HG03558 (cell line): ENCODE measurements around the gene DNPEP.
"Not testable (repeated sequence)": the region's sequence is repeated elsewhere in the genome, so short reads cannot be mapped to it uniquely, and the experiment has no call there.

Source experiments
- ATAC-seq: cut with Tn5 transposase; IDR thresholded peaks from one replicate; pipeline ENCODE4 v1.9.1; 2021; ENCODE audit warnings: moderate number of reproducible peaks; ENCODE audit not compliant: unreplicated experiment; ENCODE audit errors: extremely low read depth

Gene DNPEP

DNA sequence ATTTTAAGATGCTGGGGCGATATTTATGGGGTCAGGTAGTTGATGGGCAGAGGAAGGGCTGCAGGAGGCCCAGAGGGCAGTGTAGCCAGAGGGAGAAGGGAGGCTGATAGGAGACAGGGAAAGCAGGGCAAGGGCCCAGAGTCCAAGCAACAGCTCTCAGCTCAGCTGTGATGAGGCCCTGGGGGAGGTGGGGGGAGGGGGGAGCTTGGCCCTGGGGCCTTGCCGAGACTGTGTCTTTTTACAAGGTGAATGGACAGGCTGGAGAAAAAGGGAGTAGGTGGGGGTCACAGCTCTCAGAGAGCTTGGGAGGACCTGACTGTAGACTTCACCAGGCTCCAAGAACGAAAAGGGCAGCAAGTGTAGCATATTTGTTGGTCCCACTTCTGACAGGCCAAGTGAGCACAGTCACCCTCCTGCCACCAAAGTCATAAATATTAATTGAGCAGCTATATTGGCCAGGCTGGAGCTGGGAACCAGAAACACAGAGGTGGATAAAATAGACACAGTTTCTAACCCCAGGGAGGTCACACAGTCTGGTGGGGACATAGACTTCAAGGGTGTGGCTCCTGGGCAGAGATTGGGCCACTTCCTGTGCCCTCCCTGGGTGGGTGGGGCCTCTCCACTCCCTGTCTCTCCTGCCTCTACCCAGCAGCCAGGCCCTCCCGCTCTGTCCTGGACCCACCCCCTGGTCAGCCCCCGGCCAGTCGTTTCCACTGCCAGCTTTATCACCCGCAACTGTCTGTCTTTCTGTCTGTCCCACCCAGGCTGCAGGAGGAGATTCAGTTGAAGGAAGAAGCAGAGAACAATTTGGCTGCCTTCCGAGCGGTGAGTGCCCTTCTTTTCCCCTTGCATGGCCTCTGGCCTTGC, 31.9 kb upstream of the DNPEP start:
- ATAC-seq: no peak

- ATAC-seq: no peak
Observed at GRCh38 chr2:219419012-219419324, 31.3 kb upstream of the DNPEP start.

DNA sequence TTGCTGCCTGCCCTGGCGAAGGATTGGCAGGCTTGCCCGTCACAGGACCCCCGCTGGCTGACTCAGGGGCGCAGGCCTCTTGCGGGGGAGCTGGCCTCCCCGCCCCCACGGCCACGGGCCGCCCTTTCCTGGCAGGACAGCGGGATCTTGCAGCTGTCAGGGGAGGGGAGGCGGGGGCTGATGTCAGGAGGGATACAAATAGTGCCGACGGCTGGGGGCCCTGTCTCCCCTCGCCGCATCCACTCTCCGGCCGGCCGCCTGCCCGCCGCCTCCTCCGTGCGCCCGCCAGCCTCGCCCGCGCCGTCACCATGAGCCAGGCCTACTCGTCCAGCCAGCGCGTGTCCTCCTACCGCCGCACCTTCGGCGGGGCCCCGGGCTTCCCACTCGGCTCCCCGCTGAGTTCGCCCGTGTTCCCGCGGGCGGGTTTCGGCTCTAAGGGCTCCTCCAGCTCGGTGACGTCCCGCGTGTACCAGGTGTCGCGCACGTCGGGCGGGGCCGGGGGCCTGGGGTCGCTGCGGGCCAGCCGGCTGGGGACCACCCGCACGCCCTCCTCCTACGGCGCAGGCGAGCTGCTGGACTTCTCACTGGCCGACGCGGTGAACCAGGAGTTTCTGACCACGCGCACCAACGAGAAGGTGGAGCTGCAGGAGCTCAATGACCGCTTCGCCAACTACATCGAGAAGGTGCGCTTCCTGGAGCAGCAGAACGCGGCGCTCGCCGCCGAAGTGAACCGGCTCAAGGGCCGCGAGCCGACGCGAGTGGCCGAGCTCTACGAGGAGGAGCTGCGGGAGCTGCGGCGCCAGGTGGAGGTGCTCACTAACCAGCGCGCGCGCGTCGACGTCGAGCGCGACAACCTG, 30.7 kb upstream of the DNPEP start, which contains the start of gene DES:
Gene DES (plus strand): TSS at position 223 of the 857 bp plus-strand sequence. CDS start 86 bp downstream, at position 309.
- ATAC-seq: no peak

DNA sequence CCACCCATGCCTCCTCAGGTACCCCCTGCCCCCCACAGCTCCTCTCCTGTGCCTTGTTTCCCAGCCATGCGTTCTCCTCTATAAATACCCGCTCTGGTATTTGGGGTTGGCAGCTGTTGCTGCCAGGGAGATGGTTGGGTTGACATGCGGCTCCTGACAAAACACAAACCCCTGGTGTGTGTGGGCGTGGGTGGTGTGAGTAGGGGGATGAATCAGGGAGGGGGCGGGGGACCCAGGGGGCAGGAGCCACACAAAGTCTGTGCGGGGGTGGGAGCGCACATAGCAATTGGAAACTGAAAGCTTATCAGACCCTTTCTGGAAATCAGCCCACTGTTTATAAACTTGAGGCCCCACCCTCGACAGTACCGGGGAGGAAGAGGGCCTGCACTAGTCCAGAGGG, 29.7 kb upstream of the DNPEP start:
- no peak for ATAC-seq

GRCh38 chr2:219416938-219417337, 29.2 kb upstream of the DNPEP start:
- no peak for ATAC-seq

DNA sequence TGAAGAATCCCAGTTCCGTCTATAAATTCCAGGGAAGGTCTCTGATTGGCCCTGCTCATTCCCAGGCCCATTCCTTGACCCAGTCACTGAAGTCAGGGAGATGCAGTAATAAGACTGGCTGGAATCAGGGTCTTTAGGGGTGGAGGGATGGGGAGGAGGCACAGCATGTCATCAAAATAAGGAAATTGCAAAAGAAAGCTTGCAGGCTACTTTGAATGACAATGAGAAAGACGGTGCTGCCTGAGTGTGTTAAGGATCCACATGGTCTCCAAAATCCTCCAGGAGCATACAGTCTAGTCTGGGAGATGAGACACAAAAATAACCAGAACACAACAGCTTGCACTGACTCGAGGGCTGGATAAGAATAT, 28.5 kb upstream of the DNPEP start:
- ATAC-seq: no peak

DNA sequence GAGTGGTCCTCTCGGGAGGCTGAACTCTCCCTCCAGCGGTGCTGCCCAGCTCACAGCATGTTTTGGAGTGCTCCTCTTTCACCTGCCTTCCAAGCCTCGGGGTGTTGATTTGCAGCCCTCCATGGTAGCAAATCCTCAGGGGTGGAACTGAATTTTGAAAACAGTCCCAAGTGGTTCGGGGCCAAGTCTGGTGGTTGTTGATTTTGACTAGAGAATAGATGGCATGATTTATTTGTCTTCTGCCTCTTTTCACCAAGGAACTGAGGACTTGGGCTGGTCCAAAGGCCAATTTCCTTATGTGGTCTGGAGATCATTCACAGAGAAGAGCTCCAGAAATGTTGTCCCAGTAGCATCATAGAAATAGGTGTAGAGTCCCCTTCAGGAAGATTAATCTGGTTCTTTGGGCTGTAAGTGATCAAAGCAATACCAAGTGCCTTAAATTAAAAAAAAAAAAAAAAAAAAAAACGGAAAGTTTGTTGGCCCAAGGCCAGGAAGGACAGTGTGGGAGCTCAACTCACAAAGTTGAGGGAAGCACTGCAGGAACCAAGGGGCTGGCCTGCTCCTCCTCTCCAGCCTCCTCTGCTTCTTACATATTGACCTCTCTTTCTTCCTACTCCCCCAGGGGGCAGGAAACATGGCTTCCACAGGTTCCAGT, 28.0 kb upstream of the DNPEP start:
- ATAC-seq: no peak

- no peak for ATAC-seq
Observed at GRCh38 chr2:219414857-219415256, 27.1 kb upstream of the DNPEP start.

DNA sequence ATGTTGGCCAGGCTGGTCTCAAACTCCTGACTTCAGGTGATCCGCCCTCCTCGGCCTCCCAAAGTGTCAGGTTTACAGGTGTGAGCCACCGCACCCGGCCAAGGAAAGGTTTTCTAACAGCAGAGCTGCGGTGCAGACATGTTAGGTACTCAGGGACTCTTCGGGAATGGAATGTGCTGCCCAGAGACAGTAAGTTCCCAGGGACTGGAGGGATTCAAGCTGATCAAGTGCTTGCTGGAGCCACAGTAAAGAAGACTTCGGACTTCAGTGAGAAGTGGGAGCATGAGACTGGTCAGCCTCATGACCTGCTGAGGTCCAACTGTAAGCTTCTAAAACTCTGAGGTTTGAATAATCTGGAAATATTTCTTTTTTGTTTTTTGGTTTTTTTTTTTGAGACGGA, 22.7 kb upstream of the DNPEP start:
- ATAC-seq: no peak

GRCh38 chr2:219409619-219410018, 21.9 kb upstream of the DNPEP start:
- ATAC-seq: no peak

DNA sequence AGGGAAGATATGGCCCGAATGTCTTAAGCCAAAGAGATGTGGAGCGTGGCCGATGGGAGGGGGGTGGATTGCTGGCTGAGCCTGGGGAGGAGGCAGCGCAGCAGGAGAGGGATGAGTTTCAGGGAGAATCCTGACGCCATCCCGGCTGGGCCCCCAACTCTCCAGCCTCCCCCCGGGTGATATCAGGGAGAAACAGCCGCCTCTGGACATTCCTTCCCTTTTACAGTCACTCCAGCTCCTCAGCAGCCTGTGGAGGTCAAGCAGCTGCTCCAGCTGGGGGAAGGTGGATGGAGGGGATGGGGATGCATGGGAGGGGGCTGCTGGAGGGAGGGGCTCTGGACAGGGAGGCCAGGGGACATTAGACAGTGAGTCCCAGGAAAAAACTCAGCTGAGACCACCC, 20.9 kb upstream of the DNPEP start:
- no peak for ATAC-seq

DNA sequence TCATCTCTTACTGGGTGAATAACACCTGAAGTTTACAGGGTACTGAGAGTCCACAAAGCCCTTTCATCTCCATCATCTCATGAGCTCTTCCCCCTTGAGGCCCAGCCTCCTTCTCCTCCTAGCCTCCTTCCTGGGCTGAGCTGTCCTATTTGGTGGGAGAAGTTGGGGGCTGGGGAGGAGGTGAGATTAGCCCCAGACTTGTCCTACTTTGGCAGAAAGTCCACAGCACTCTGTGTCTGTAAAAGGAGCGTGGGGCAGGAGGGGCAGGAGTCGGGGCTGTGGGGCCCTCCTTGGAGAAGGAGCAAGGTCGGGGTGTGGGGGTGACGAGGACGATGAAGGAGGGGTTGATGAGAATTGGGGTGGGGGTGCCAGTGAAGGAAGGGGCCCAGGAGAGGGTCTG, 20.5 kb upstream of the DNPEP start:
- no peak for ATAC-seq

- not testable (repeated sequence) for ATAC-seq
Observed at GRCh38 chr2:219407343-219407742, 19.6 kb upstream of the DNPEP start.

- no peak for ATAC-seq
Observed at GRCh38 chr2:219406861-219407230, 19.1 kb upstream of the DNPEP start.

DNA sequence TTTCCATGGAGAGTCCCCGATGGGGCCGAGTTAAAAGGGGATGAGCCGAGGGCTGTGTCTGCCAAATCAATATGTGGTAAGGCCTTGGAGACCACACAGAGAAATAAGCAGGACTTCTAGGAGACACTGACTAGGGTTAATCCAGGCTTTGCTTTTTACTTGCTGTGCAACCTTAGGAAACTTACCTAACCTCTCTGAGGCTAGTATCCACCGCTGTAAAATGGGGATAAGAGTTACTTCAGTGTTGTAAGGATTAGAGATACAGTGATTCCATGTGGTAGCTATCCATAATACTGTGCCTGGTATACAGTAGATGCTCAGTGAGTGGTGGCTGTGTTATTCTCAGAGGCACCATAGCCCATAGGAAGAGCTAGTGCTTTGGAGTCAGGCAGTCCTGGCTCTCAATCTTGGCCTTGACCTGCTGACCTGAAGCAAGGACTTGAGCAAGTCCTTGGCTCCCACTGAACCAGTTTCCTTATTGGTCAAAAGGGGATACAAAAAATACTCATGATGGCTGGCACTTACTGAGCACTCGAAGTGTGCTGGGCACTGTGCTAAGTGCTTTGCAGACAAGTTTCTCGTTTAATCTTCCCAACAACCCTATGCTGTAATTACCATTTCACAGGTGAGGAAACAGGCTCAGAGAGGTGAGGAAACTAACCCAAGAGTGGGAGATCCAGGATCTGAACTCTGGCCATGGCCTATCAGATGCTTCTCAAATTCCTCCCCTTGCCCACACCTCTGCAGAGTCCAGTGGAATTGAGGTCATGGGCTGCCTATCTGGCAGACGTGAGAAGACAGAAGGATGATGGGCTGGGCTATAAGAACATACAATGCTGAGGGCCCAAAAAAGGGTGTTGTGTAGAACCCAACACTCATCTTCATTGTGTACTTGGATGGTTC, 18.5 kb upstream of the DNPEP start:
- ATAC-seq: no peak

GRCh38 chr2:219405451-219405850, 17.7 kb upstream of the DNPEP start:
- no peak for ATAC-seq

GRCh38 chr2:219404954-219405353, 17.2 kb upstream of the DNPEP start:
- ATAC-seq: no peak

- no peak for ATAC-seq
Observed at GRCh38 chr2:219404291-219404910, 16.7 kb upstream of the DNPEP start.

- ATAC-seq: no peak
Observed at GRCh38 chr2:219403861-219404260, 16.1 kb upstream of the DNPEP start.
